NCI-H2196 treated with DMSO at 0.1 percent for 48 hours (cell line): Measurements from ENCODE around the gene ZC3H10.
"Not testable (repeated sequence)": the region's sequence is repeated elsewhere in the genome, so short reads cannot be mapped to it uniquely, and the experiment has no call there.

Experiments used
- DNase-seq: peaks from one replicate; lab custom pipeline; 2025; ENCODE audit not compliant: unreplicated experiment; lab: John Stamatoyannopoulos, UW

ZC3H10 gene

DNA sequence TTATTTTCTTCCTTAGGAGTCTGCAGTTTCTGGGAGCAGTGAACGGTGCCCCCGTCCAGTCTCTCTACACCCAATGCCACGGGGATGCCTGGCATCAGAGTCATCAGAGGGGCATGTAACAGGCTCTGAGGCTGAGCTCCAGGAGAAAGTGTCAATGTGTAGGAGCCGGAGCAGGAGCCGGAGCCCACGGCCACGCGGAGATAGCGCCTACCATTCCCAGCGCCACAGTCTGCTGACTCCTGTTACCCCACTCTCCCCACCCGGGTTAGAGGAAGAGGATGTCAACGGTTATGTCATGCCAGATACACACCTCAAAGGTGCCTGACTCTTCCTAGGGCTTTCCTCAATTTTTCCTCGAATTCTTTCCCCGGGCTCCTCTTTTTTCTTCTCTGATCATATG lies 17.0 kb upstream of the ZC3H10 start:
- DNase-seq, result no peak

- no peak for DNase-seq
Observed at GRCh38 chr12:56102683-56103065, 15.4 kb upstream of the ZC3H10 start.

GRCh38 chr12:56103066-56103711 lies 14.9 kb upstream of the ZC3H10 start:
- DNase-seq, result no peak

- DNase-seq, result no peak
Observed at GRCh38 chr12:56103823-56104108, 14.3 kb upstream of the ZC3H10 start.

- DNase-seq, result peak; percentile 98
Observed at GRCh38 chr12:56104109-56104814, 13.8 kb upstream of the ZC3H10 start, which contains the start of gene PA2G4. Gene PA2G4, plus strand, starts transcription at chr12:56104559. Its CDS starts 179 bp downstream, at chr12:56104738.

DNA sequence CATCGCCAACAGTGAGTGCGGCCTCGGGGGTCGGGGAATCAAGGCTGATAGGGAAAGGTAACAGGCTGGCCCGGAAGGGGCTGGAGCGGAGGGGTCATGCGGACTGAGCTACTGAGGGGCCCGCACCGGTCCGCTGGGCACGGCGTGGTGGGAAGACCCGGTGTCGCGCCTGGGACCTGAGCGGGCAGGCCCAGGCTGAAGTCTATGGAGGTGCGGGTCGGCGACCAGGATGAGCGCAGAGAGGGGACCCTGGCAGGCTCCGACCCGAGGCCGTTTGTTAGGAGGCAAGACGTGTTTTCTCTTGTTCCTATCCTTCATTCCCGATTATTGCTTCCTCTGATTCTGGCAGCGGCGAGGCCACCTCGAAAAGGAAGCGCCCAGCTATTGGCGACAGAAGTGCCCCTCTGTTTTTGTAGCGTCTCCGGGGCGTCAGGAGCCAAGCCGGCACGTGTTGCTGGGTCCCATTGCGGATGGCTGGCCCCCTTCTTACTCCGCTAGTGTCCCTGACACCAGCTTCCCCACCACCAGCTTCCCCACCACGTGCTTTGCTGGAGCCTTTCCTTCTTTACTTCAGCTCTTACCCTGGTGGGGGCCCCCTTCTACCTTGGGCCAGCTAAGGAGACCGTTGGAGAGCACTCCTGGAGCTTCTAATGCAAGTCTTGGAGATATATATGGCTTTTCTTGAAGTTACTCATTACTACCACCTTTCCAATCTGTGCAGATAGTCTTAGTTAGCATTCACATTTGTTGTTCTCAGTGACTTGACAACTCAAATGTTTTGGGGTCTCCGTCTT lies 13.1 kb upstream of the ZC3H10 start:
- DNase-seq, result no peak

- no peak for DNase-seq
Observed at GRCh38 chr12:56105609-56105902, 12.5 kb upstream of the ZC3H10 start.

DNA sequence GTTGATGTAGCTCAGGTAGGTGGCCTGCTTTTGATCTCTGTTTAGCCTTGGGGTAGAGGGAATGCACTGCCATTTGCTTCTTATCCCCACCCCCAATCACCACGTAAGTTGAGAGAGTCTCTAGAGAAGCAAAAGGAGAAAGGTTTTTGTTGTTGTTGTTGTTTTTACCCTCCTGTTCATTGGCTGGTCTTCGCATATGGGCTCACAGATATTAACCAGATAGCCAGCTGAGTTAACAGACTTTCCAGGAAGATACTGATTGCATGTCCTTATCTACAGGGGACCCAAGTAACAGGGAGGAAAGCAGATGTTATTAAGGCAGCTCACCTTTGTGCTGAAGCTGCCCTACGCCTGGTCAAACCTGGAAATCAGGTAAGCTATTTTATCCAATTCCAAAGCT lies 10.8 kb upstream of the ZC3H10 start:
- no peak for DNase-seq

- no peak for DNase-seq
Observed at GRCh38 chr12:56110571-56110970, 7.5 kb upstream of the ZC3H10 start.

- no peak for DNase-seq
Observed at GRCh38 chr12:56114084-56114483, 4.0 kb upstream of the ZC3H10 start.

- no peak for DNase-seq
Observed at GRCh38 chr12:56115329-56115728, 2.7 kb upstream of the ZC3H10 start.

DNA sequence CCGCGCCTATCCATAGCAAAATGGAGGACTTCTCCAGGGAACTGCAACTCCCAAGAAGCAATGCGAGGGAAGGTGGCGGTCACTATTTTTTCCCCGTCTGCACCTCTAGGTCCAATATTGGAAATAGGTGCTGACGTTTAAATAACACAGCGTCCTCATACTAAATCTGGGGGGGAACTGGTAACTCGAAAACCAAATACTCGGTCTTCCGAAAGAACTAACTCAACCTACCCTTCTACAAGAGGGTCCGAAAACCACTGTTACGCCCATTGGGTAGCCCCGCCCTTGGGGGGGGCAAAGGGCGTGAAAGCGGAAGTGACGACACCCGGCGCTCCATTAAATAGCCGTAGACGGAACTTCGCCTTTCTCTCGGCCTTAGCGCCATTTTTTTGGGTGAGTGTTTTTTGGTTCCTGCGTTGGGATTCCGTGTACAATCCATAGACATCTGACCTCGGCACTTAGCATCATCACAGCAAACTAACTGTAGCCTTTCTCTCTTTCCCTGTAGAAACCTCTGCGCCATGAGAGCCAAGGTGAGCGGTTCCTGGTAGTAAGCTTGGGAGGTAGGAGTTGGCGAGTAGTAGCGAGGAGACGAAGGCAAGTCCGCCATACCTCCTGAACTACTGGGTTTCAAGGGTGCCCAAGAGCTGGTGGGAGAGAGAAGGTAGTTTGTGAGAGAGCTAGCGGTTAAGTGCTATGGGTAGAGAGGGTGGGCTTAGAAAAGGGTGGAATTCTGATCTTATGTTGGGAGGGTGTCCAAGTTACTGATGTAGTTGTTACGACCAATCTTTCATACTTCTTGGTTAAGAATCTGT lies 1.6 kb upstream of the ZC3H10 start, which contains the start of gene RPL41:
Gene RPL41, plus strand, starts transcription at position 367 of the 815 bp plus-strand sequence.
- peak; percentile 90 for DNase-seq

DNA sequence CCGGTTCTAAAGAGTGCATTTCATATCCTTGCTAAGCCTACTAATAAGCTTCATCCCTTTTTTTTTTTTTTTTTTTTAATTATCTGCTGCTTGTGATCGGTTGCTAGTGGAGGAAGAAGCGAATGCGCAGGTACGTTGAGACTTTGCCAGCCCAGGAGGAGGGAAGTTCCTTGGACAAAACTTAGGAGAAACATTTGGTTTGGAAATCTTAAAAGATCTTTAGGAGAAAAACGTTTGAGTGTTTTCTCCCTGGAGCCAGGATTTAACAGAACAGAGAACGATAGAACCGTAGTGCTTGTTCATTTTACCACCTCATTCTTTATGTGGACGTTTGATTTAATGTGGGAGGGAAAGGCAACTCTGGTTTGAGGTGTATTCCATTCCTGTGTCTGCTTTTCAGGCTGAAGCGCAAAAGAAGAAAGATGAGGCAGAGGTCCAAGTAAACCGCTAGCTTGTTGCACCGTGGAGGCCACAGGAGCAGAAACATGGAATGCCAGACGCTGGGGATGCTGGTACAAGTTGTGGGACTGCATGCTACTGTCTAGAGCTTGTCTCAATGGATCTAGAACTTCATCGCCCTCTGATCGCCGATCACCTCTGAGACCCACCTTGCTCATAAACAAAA lies 872 bp upstream of the ZC3H10 start:
- not testable (repeated sequence) for DNase-seq

- DNase-seq, result no peak
Observed at GRCh38 chr12:56118688-56119357, 757 bp downstream of the ZC3H10 start.

DNA sequence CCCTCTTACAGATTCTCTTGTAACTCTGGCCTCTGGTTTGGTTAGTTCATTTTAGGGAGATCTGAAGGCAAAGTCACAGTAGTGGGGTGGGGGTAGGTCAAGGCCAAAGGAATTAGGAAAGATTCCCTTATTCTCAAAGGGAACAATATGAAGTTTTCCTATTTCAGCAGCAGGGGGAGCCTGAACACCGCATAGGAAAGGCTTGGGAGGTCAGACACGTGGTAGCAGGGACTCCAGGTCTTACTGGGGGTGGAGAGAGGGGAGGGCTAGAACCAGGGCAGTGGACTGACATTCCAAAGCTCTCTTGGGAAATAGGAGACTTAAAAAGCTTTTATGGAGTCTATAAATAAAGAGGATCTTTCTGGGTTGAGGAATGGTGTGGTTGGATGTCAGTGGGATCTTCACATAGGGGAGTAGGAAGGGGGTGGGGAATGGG lies 1.3 kb downstream of the ZC3H10 start:
- peak; percentile 69 for DNase-seq

GRCh38 chr12:56120158-56120846 lies 2.2 kb downstream of the ZC3H10 start:
- no peak for DNase-seq

DNA sequence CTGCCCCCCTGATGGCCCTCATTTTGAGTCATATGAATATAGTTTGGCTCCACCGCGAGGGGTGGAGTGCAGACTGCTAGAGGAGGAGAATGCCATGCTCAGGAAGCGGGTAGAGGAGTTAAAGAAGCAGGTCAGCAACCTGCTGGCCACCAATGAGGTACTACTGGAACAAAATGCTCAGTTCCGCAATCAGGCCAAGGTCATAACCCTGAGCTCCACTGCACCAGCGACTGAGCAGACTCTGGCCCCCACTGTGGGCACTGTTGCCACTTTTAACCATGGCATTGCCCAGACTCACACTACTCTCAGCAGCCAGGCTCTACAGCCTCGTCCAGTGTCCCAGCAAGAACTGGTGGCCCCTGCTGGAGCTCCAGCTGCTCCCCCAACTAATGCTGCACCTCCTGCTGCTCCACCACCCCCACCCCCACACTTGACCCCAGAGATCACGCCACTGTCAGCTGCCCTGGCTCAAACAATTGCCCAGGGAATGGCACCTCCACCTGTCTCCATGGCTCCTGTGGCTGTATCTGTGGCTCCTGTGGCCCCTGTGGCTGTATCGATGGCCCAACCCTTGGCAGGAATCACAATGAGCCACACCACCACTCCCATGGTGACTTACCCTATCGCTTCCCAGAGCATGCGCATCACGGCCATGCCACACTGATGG lies 3.3 kb downstream of the ZC3H10 start:
- no peak for DNase-seq

- no peak for DNase-seq
Observed at GRCh38 chr12:56122637-56123036, 4.6 kb downstream of the ZC3H10 start.

DNA sequence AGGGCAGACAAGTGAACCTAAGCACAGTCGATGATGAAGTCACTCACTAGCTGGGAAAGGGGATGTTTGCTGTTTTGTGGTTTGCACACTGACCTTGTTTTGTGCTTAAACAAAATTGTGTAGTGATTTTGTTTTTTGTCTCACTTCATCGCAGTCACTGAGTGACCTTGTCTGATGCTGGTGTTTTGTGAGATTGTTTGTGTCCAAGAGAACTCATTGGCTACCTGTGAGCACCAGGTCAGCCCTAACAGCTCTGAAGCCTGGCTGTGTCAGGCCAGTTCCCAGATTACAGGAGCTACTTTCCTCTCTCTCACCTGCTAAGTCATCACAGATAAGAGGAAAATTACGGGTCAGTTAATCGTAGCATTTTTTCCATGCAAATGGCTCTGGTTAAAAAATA lies 6.1 kb downstream of the ZC3H10 start:
- DNase-seq, result no peak
